Measurements from ENCODE around the gene IL1RN. TPM values are rescaled to one million over a fixed set of nuclear protein-coding genes. Genes with fewer than 3 reads are reported as not detected.
A peak's percentile ranks its signal among the peaks of the same experiment; 100 is the strongest.

The IL1RN gene
- total and polyA plus RNA-seq, 2 of the 13 experiments (the other 11 are each of a cell fraction or from before 2014, with no cell fraction given): 21.2 to 101 TPM

GRCh38 chr2:113124984-113125855 lies 2.2 kb upstream of the IL1RN start (continued):
- TF ChIP-seq CREB1 (IDR thresholded peaks at IDR 0.05): no peak
- TF ChIP-seq CREB1 (CRISPR knock-in tag; IDR thresholded peaks at IDR 0.05): no peak
- no peak for TF ChIP-seq KAT7 (CRISPR knock-in tag; IDR thresholded peaks at IDR 0.05; ENCODE audit: borderline replicate concordance)
- TF ChIP-seq ZNF18 (CRISPR knock-in tag; IDR thresholded peaks at IDR 0.05; ENCODE audit: insufficient replicate concordance): peak; percentile 2
- TF ChIP-seq, protein P1, sequence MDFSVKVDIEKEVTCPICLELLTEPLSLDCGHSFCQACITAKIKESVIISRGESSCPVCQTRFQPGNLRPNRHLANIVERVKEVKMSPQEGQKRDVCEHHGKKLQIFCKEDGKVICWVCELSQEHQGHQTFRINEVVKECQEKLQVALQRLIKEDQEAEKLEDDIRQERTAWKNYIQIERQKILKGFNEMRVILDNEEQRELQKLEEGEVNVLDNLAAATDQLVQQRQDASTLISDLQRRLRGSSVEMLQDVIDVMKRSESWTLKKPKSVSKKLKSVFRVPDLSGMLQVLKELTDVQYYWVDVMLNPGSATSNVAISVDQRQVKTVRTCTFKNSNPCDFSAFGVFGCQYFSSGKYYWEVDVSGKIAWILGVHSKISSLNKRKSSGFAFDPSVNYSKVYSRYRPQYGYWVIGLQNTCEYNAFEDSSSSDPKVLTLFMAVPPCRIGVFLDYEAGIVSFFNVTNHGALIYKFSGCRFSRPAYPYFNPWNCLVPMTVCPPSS (IDR thresholded peaks at IDR 0.05): no peak
- TF ChIP-seq SMAD3 (CRISPR knock-in tag; IDR thresholded peaks at IDR 0.05): peak; percentile 36; the same call in 1 of the 2 replicates
- TF ChIP-seq MIER3 (CRISPR knock-in tag; IDR thresholded peaks at IDR 0.05; ENCODE audit: borderline replicate concordance): peak; percentile 63
- TF ChIP-seq ZNF160 (CRISPR knock-in tag; IDR thresholded peaks at IDR 0.05): no peak; the same call in 1 of the 2 replicates
- no peak for TF ChIP-seq MAZ (IDR thresholded peaks at IDR 0.05; ENCODE audit: borderline replicate concordance, low read depth, low read length)
- TF ChIP-seq MAZ (CRISPR knock-in tag; IDR thresholded peaks at IDR 0.05; ENCODE audit: low read depth): 0 out of 2 replicates have a peak, but pooled peaks have one; percentile 31
- TF ChIP-seq ATAD3A (CRISPR knock-in tag; IDR thresholded peaks at IDR 0.05): no peak
- no peak for TF ChIP-seq ZNF567 (CRISPR knock-in tag; IDR thresholded peaks at IDR 0.05; ENCODE audit: borderline replicate concordance)
- no peak for TF ChIP-seq ZNF589 (CRISPR knock-in tag; conservative IDR thresholded peaks at IDR 0.05)
- TF ChIP-seq SAP130 (CRISPR knock-in tag; IDR thresholded peaks at IDR 0.05; ENCODE audit: low read depth): peak; percentile 60
- no peak for TF ChIP-seq ZNF709 (CRISPR knock-in tag; IDR thresholded peaks at IDR 0.05)
- TF ChIP-seq THAP11 (CRISPR knock-in tag; IDR thresholded peaks at IDR 0.05): peak; percentile 63; the same call in 1 of the 2 replicates
- TF ChIP-seq NR0B2 (CRISPR knock-in tag; IDR thresholded peaks at IDR 0.05): no peak
- no peak; the same call in 1 of the 2 replicates for TF ChIP-seq ZFP1 (CRISPR knock-in tag; IDR thresholded peaks at IDR 0.05)
- no peak for TF ChIP-seq SRSF9 (IDR thresholded peaks at IDR 0.05; ENCODE audit: borderline replicate concordance, insufficient read depth, low read depth, low read length, poor library complexity, severe bottlenecking)
- TF ChIP-seq TCF12 (IDR thresholded peaks at IDR 0.05): no peak
- no peak for TF ChIP-seq TCF12 (CRISPR knock-in tag; IDR thresholded peaks at IDR 0.05)
- no peak for TF ChIP-seq SATB2 (CRISPR knock-in tag; IDR thresholded peaks at IDR 0.05)
- TF ChIP-seq RBM22 (optimal IDR thresholded peaks at IDR 0.05; ENCODE audit: low read length): no peak
- TF ChIP-seq ARHGAP35 (CRISPR knock-in tag; IDR thresholded peaks at IDR 0.05; ENCODE audit: borderline replicate concordance): no peak
- no peak for TF ChIP-seq MYNN (CRISPR knock-in tag; IDR thresholded peaks at IDR 0.05; ENCODE audit: low read depth)
- TF ChIP-seq IRX3 (CRISPR knock-in tag; IDR thresholded peaks at IDR 0.05; ENCODE audit: borderline replicate concordance, low read depth): 0 out of 2 replicates have a peak, but pooled peaks have one; percentile 39
- TF ChIP-seq ZNF253 (CRISPR knock-in tag; IDR thresholded peaks at IDR 0.05; ENCODE audit: borderline replicate concordance): no peak
- TF ChIP-seq MTA3 (CRISPR knock-in tag; IDR thresholded peaks at IDR 0.05): no peak
